GM12878 (cell line): ENCODE data around the gene INAFM1. TPM values are rescaled to one million over a fixed set of nuclear protein-coding genes. Genes with fewer than 3 reads are reported as not detected.
A peak's percentile ranks its signal among the peaks of the same experiment; 100 is the strongest.

Experiments
- ATF7 ChIP-seq: fragments of 450-650 bp; IDR thresholded peaks from 2 replicates; pipeline ENCODE4 v1.6.1; 2016; ENCODE audit warnings: low read depth, mild to moderate bottlenecking
- BHLHE40 ChIP-seq, 2 experiments: fragments of 450-650 bp in 1 of 2; IDR thresholded peaks; 2 replicates each; pipeline ENCODE4 v1.6.1; 2011 to 2017; ENCODE audit warnings: low read depth in 2 of 2, borderline replicate concordance in 1 of 2, improper control_type of control experiment in 1 of 2, low read length in 1 of 2, mild to moderate bottlenecking in 1 of 2
- CBX5 ChIP-seq: sonication (generic); IDR thresholded peaks from 2 replicates; pipeline ENCODE4 v1.6.1; 2016; ENCODE audit warnings: low read depth, moderate library complexity, mild to moderate bottlenecking, inconsistent platforms
- CEBPB ChIP-seq, 2 experiments: fragments of 150-350 bp in 1 of 2; IDR thresholded peaks; 2 replicates each; pipeline ENCODE4 v1.6.1; 2012 to 2014; ENCODE audit warnings: low read depth in 2 of 2, low read length in 2 of 2, borderline replicate concordance in 1 of 2, inconsistent platforms in 1 of 2
- CREB1 ChIP-seq: IDR thresholded peaks from 2 replicates; pipeline ENCODE4 v1.6.1; 2012; ENCODE audit warnings: low read depth, mild to moderate bottlenecking, inconsistent platforms
- DPF2 ChIP-seq: fragments of 450-650 bp; IDR thresholded peaks from 2 replicates; pipeline ENCODE4 v1.6.1; 2017; ENCODE audit warnings: mild to moderate bottlenecking
- FOS ChIP-seq: IDR thresholded peaks from 3 replicates; pipeline ENCODE4 v1.6.1; 2011; ENCODE audit warnings: borderline replicate concordance; ENCODE audit not compliant: insufficient read length; ENCODE audit errors: extremely low read depth
- GATAD2B ChIP-seq: fragments of 450-650 bp; conservative IDR thresholded peaks from 2 replicates; pipeline ENCODE4 v1.6.1; 2017; ENCODE audit warnings: low read depth, mild to moderate bottlenecking, moderate library complexity
- HDGF ChIP-seq: fragments of 450-650 bp; IDR thresholded peaks from 2 replicates; pipeline ENCODE4 v1.6.1; 2016; ENCODE audit warnings: antibody characterized with exemption
- IKZF1 ChIP-seq: fragments of 450-650 bp; conservative IDR thresholded peaks from 2 replicates; pipeline ENCODE4 v1.6.1; 2017; ENCODE audit warnings: antibody characterized with exemption, mild to moderate bottlenecking
- JUNB ChIP-seq: IDR thresholded peaks from 2 replicates; pipeline ENCODE4 v1.6.1; 2016; ENCODE audit warnings: antibody characterized with exemption, mild to moderate bottlenecking
- KDM1A ChIP-seq: fragments of 200-600 bp; sonication (generic); IDR thresholded peaks from 2 replicates; pipeline ENCODE4 v1.6.1; 2016; ENCODE audit warnings: borderline replicate concordance
- MTA3 ChIP-seq: IDR thresholded peaks from 2 replicates; pipeline ENCODE4 v1.6.1; 2012; ENCODE audit warnings: low read length, inconsistent platforms, borderline replicate concordance
- MYC ChIP-seq: IDR thresholded peaks from 2 replicates; pipeline ENCODE4 v1.6.1; 2011; ENCODE audit warnings: mild to moderate bottlenecking, low read length, moderate library complexity, inconsistent platforms; ENCODE audit not compliant: insufficient read depth, insufficient replicate concordance, insufficient read length, severe bottlenecking
- NR2F1 ChIP-seq: fragments of 450-650 bp; conservative IDR thresholded peaks from 2 replicates; pipeline ENCODE4 v1.6.1; 2017; ENCODE audit warnings: mild to moderate bottlenecking
- PML ChIP-seq: IDR thresholded peaks from 2 replicates; pipeline ENCODE4 v1.6.1; 2012; ENCODE audit warnings: low read length, inconsistent platforms
- RAD21 ChIP-seq: IDR thresholded peaks from 2 replicates; pipeline ENCODE4 v1.6.1; 2011; ENCODE audit warnings: mild to moderate bottlenecking, low read depth, low read length, moderate library complexity; ENCODE audit not compliant: insufficient read depth
- RB1 ChIP-seq: fragments of 450-650 bp; formaldehyde crosslinking; IDR thresholded peaks from 2 replicates; pipeline ENCODE4 v1.6.1; 2017; ENCODE audit warnings: mild to moderate bottlenecking, borderline replicate concordance
- SIN3A ChIP-seq: IDR thresholded peaks from 2 replicates; pipeline ENCODE4 v1.6.1; 2012; ENCODE audit warnings: low read depth, low read length, improper control_type of control experiment
- SMARCA5 ChIP-seq: fragments of 450-650 bp; IDR thresholded peaks from 2 replicates; pipeline ENCODE4 v1.6.1; 2017; ENCODE audit warnings: mild to moderate bottlenecking
- STAT1 ChIP-seq: fragments of 450-650 bp; conservative IDR thresholded peaks from 2 replicates; pipeline ENCODE4 v1.6.1; 2014; ENCODE audit warnings: antibody characterized with exemption, mild to moderate bottlenecking
- ZNF207 ChIP-seq: fragments of 450-650 bp; IDR thresholded peaks from 2 replicates; pipeline ENCODE4 v1.6.1; 2014; ENCODE audit warnings: antibody characterized with exemption, mild to moderate bottlenecking, borderline replicate concordance
- polyA plus RNA-seq, 11 experiments: library from polyadenylated mRNA; depleted of rRNA in 4 of 11; unstranded in 6 of 11; stranded (reverse) in 5 of 11; fragments of >200 nt; fragmentation: Nextera tagmentation in 4 of 11; fragmentation: Illumina TruSeq in 1 of 11; extraction: Ambion mirVana in 4 of 11; extraction: Trizol in 1 of 11; gene quantifications; 1 replicate in 1 of 11; 2 replicates in 10 of 11; pipeline versions ENCODE4 v1.2.1 to v1.2.3, GENCODE V29; 2011 to 2016; ENCODE audit warnings: inconsistent platforms in 2 of 11, missing spikeins in 2 of 11, low read depth in 1 of 11
- total RNA-seq, 4 experiments: library from RNA; depleted of rRNA in 3 of 4; stranded (reverse); fragments of >200 nt in 3 of 4; fragmentation: Illumina TruSeq in 1 of 4; extraction: Trizol in 1 of 4; gene quantifications; 2 replicates each; pipeline versions ENCODE4 v1.2.1 to v1.2.3, GENCODE V29; 2013 to 2021
- TF ChIP-seq, protein P1 (sequence below): fragments of 450-650 bp; IDR thresholded peaks from 2 replicates; pipeline ENCODE4 v1.6.1; 2016; ENCODE audit warnings: mild to moderate bottlenecking
- TF ChIP-seq, protein P2 (sequence below): IDR thresholded peaks from 2 replicates; pipeline ENCODE4 v1.6.1; 2012; ENCODE audit warnings: low read length, inconsistent platforms

INAFM1 gene
- total and polyA plus RNA-seq, 10 of the 15 experiments (the other 5 are each of a cell fraction or from before 2014, with no cell fraction given) = 0.57 to 6.8 (median 1.1) TPM; not detected in 1

DNA sequence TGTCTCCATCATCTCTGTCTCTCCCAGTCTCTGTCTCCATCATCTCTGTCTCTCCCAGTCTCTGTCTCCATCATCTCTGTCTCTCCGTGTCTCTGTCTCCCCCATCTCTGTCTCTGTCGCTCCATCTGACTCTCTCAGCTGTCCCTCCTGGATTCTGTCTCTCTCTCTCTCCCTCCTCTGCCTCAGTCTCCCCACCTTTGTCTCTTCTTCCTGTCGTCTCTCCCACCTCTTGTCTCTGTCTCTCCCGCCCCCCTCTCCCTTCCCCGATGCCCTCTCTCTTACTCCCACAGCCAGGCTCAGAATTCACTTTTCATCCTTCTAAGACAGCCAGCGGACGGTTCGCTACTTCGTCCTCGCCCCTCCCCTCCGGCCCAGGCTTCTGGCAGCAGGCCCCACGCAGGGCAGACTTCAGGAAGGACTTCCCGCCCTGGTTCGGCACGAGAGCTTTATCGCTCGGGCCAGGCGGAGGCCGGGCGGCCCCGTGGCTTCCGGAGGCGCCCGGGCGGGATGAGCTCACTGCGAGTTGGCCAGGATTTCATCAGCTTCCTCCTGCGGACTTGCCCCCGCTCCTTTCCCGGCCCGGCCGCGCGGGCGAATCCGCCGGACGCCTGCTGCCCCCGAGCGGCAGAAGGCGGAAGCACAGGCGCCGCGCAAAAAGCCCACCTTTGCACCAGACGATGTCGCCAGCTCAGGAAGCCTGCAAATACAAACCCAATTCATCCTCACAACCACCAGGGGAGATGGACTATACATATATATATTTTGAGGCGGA lies 30.7 kb upstream of the INAFM1 start (continued):
- TF ChIP-seq CREB1 (0 out of 2 replicates have a peak, but pooled peaks have one; percentile 42), SIN3A (peak; percentile 37; the same call in 1 of the 2 replicates), IKZF1 (peak; percentile 94), RB1 (peak; percentile 94; the same call in 1 of the 2 replicates), KDM1A (peak; percentile 75; the same call in 1 of the 2 replicates), BHLHE40 (IDR thresholded peaks at IDR 0.05; ENCODE audit: borderline replicate concordance in 1 of 2, low read depth in 2 of 2, low read length in 1 of 2) (peak; percentile 96 to 98), CEBPB (IDR thresholded peaks at IDR 0.05; ENCODE audit: borderline replicate concordance in 1 of 2, low read depth in 2 of 2, low read length in 2 of 2) (peak in 1 of 2 experiments; percentile 86; a peak in 2 of 4 replicates), RAD21 (peak; percentile 95), MYC (peak; percentile 39), FOS (no peak), SMARCA5 (peak; percentile 99), STAT1 (peak; percentile 80; the same call in 1 of the 2 replicates), JUNB (no peak; the same call in 1 of the 2 replicates), CBX5 (peak; percentile 65; the same call in 1 of the 2 replicates), HDGF (peak; percentile 28; the same call in 1 of the 2 replicates), ZNF207 (peak; percentile 84; the same call in 1 of the 2 replicates), GATAD2B (peak; percentile 88; the same call in 1 of the 2 replicates), MTA3 (0 out of 2 replicates have a peak, but pooled peaks have one; percentile 62), ATF7 (peak; percentile 87), DPF2 (peak; percentile 76), NR2F1 (0 out of 2 replicates have a peak, but pooled peaks have one; percentile 36), PML (peak; percentile 18; the same call in 1 of the 2 replicates)
- TF ChIP-seq, protein P1, sequence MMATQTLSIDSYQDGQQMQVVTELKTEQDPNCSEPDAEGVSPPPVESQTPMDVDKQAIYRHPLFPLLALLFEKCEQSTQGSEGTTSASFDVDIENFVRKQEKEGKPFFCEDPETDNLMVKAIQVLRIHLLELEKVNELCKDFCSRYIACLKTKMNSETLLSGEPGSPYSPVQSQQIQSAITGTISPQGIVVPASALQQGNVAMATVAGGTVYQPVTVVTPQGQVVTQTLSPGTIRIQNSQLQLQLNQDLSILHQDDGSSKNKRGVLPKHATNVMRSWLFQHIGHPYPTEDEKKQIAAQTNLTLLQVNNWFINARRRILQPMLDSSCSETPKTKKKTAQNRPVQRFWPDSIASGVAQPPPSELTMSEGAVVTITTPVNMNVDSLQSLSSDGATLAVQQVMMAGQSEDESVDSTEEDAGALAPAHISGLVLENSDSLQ = 0 out of 2 replicates have a peak, but pooled peaks have one; percentile 5
- TF ChIP-seq, protein P2, sequence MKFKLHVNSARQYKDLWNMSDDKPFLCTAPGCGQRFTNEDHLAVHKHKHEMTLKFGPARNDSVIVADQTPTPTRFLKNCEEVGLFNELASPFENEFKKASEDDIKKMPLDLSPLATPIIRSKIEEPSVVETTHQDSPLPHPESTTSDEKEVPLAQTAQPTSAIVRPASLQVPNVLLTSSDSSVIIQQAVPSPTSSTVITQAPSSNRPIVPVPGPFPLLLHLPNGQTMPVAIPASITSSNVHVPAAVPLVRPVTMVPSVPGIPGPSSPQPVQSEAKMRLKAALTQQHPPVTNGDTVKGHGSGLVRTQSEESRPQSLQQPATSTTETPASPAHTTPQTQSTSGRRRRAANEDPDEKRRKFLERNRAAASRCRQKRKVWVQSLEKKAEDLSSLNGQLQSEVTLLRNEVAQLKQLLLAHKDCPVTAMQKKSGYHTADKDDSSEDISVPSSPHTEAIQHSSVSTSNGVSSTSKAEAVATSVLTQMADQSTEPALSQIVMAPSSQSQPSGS = peak; percentile 65
